NCI-H1048 (cell line): ENCODE results near the gene DCLRE1B.
"Not testable (repeated sequence)": the region's sequence is repeated elsewhere in the genome, so short reads cannot be mapped to it uniquely, and the experiment has no call there.

Source experiments
- DNase-seq: peaks from one replicate; lab custom pipeline; 2025; lab: John Stamatoyannopoulos, UW

The DCLRE1B gene

DNA sequence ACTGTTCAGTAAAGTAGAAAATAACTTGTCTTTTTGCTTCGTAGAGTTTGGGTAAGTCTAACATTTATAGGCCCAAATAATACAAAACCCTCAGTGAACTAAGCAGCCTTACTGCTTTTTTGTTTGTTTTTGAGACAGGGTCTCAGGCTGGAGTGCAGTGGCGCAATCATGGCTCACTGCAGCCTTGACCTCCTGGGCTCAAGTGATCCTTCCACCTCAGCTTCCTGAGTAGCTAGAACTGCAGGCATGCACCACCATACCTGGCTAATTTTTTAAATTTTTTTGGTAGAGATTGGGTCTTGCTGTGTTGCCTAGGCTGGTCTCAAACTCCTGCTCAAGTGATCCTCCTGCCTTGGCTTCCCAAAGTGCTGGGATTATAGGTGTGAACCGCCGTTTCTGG is 43.0 kb downstream of the DCLRE1B start:
- not testable (repeated sequence) for DNase-seq

- no peak for DNase-seq
Observed at GRCh38 chr1:113949007-113949406, 43.9 kb downstream of the DCLRE1B start.

- no peak for DNase-seq
Observed at GRCh38 chr1:113950908-113951307, 45.8 kb downstream of the DCLRE1B start.

DNA sequence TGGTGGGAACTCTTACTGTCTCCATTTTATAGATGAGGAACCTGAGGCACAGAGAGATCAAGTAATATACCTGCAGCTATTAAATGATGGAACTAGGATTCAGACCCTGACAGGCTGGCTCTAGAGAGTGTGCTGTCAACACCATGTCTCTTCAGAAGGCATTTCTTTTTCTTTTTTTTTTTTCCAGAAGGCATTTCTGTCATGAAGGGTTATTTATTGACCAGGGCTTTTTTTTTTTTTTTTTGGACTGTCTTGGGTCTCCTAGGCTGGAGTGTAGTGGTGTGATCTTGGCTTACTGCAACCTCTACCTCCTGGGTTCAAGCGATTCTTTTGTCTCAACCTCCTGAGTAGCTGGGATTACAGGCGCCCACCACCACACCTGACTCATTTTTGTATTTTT is 46.6 kb downstream of the DCLRE1B start:
- DNase-seq: no peak

DNA sequence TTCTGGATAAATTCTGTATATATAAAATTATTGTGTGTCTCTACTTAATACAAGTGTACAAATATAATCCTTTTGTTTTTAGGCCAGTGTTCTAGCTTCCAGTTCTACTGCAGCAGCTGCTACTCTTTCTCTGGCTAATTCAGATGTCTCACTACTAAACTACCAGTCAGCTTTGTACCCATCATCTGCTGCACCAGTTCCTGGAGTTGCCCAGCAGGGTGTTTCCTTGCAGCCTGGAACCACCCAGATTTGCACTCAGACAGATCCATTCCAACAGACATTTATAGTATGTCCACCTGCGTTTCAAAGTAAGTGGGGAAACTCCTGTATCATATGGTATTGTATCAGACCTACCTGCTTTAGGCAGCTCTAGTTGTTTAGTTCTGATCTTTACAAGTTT is 52.9 kb downstream of the DCLRE1B start:
- no peak for DNase-seq

- DNase-seq: no peak
Observed at GRCh38 chr1:113958691-113959090, 53.6 kb downstream of the DCLRE1B start.

DNA sequence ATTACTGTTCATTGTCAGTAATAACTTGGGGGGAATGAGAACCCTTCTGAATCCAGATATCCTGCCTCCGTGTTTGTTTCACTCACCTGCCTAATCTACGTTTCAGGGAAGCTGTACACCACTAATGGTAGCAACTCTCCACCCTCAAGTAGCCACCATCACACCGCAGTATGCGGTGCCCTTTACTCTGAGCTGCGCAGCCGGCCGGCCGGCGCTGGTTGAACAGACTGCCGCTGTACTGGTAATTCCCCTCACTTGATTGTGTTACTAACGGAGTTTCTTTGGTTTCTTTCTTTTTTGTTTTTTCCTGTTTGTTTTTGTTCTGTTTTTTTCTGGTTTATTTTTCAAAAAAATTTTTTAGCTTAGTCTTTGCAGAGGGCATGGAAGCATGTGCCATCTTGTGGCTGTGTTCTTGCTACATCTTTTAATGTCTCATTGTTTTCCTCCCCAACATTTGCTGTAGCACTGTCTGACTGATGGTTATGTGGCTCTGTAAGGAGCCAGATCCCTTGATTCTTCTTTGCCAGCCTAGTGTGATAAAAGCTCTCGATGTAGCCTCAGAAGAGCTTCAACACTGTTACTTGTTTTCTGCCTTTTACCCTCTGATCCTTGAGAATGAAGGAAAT is 58.3 kb downstream of the DCLRE1B start:
- DNase-seq: no peak
